Upper lobe of left lung (tissue), 6 donors: ENCODE results near the gene TBC1D16. TPM values are rescaled to one million over a fixed set of nuclear protein-coding genes. Genes with fewer than 3 reads are reported as not detected.
"Not testable (repeated sequence)": the region's sequence is repeated elsewhere in the genome, so short reads cannot be mapped to it uniquely, and the experiment has no call there.

Source experiments
- ATAC-seq, 2 donors: fragments of 200-7000 bp; cut with Tn5 transposase; one replicate each; pipeline ENCODE4 v1.9.1; 2022; ENCODE audit warnings: mild to moderate bottlenecking in 2 of 2, moderate library complexity in 2 of 2; ENCODE audit not compliant: low FRiP score in 2 of 2
- DNase-seq, 2 donors: peaks; one replicate each; pipeline ENCODE4 v3.0.0-alpha.2; 2019 to 2020
- H3K27ac ChIP-seq, 4 donors: fragments of 200-600 bp; sonication (generic); one replicate each; pipeline ENCODE4 v1.5.1; 2016 to 2019
- H3K27me3 ChIP-seq, 4 donors: fragments of 200-600 bp; sonication (generic); one replicate each; pipeline ENCODE4 v1.5.1; 2017 to 2019
- H3K36me3 ChIP-seq, 4 donors: fragments of 200-600 bp; sonication (generic); one replicate each; pipeline ENCODE4 v1.5.1; 2016 to 2019
- H3K4me1 ChIP-seq, 4 donors: fragments of 200-600 bp; sonication (generic); one replicate each; pipeline ENCODE4 v1.5.1; 2018 to 2019
- H3K4me3 ChIP-seq, 4 donors: fragments of 200-600 bp; sonication (generic); one replicate each; pipeline ENCODE4 v1.5.1; 2017 to 2019; ENCODE audit warnings: mild to moderate bottlenecking in 2 of 4, moderate library complexity in 1 of 4
- H3K9me3 ChIP-seq, 4 donors: fragments of 200-600 bp; sonication (generic); one replicate each; pipeline ENCODE4 v1.5.1; 2018 to 2019
- CTCF ChIP-seq, 6 experiments: fragments of 450-650 bp in 4 of 6; fragments of 200-600 bp in 2 of 6; sonication (generic) in 2 of 6; IDR thresholded peaks; one replicate each; pipeline ENCODE4 v1.5.1; 2016 to 2019; ENCODE audit warnings: antibody characterized with exemption in 6 of 6
- EP300 ChIP-seq, 4 donors: sonication (generic); formaldehyde crosslinking; IDR thresholded peaks; one replicate each; pipeline ENCODE4 v1.5.1; 2017; ENCODE audit warnings: antibody characterized with exemption in 4 of 4, control low read depth in 2 of 4
- POLR2A ChIP-seq, 4 donors: fragments of 450-650 bp; IDR thresholded peaks; one replicate each; pipeline ENCODE4 v1.5.1; 2016 to 2017; ENCODE audit warnings: antibody characterized with exemption in 4 of 4, mild to moderate bottlenecking in 2 of 4
- POLR2AphosphoS5 ChIP-seq, 2 donors: sonication (generic); formaldehyde crosslinking; IDR thresholded peaks; one replicate each; pipeline ENCODE4 v1.5.1; 2017; ENCODE audit warnings: antibody characterized with exemption in 2 of 2
- WGBS, 2 donors: methylation state at CpG; one replicate each; pipeline ENCODE4 v1.1.5; 2017 to 2018; 5-methylcytosine and 5-hydroxymethylcytosine counted together
- total RNA-seq, 6 donors: library from RNA; depleted of rRNA in 4 of 6; stranded (reverse); fragments of >200 nt in 4 of 6; gene quantifications; one replicate each; pipeline versions ENCODE4 v1.1.0 to v1.2.1, GENCODE V29; 2016 to 2021
- donor health status: DM: no; HTN: no; CAD: no; lungs with moderate emphysema.
- donor health status: DM: no; HTN: yes; CAD: no; lungs with severe emphysema.

Gene TBC1D16
- total RNA-seq, 6 donors from 2014 or later: 15.6 to 60.8 (median 24.1) TPM

- peaks cover 0 to 9% (median 3%) of the 10 kb centered on the region in 4 donors for H3K36me3 ChIP-seq
- ATAC-seq: no peak
- TF ChIP-seq EP300 (IDR thresholded peaks at IDR 0.05): no peak
- TF ChIP-seq POLR2AphosphoS5 (IDR thresholded peaks at IDR 0.05): no peak
- TF ChIP-seq CTCF (IDR thresholded peaks at IDR 0.05): no peak
- TF ChIP-seq POLR2A (IDR thresholded peaks at IDR 0.05): no peak
- no peaks in the 10 kb centered on the region for H3K27me3 ChIP-seq
- peak in 1 of 2 donors; percentile 64 for DNase-seq
- H3K9me3 ChIP-seq: no peaks in the 10 kb centered on the region
- H3K4me3 ChIP-seq: no peak overlapping the region
- peaks cover 0 to 5% (median 0%) of the 10 kb centered on the region in 4 donors for H3K4me1 ChIP-seq
- H3K27ac ChIP-seq: no peak overlapping the region
- WGBS, 2 donors: 92 to 100% methylated on average over 8 to 21 of the region's 21 CpGs
Observed at GRCh38 chr17:80049986-80050385, 14.3 kb upstream of the TBC1D16 start.

GRCh38 chr17:80047176-80047575, 11.5 kb upstream of the TBC1D16 start:
- Histone ChIP-seq H3K27me3 (no peaks in the 10 kb centered on the region), H3K36me3 (peaks cover 0 to 9% (median 3%) of the 10 kb centered on the region in 4 donors), H3K4me1 (no peaks in the 10 kb centered on the region), H3K9me3 (no peaks in the 10 kb centered on the region), H3K27ac (no peak overlapping the region), H3K4me3 (no peak overlapping the region)
- 83 to 94% methylated on average over 8 to 11 of the region's 11 CpGs for WGBS, 2 donors
- TF ChIP-seq EP300 (IDR thresholded peaks at IDR 0.05) (no peak), POLR2AphosphoS5 (IDR thresholded peaks at IDR 0.05) (no peak), POLR2A (IDR thresholded peaks at IDR 0.05) (no peak), CTCF (IDR thresholded peaks at IDR 0.05) (no peak)
- ATAC-seq (no peak), DNase-seq (peak in 1 of 2 donors; percentile 56)

- H3K9me3 ChIP-seq, H3K27ac ChIP-seq, ATAC-seq, DNase-seq, H3K36me3 ChIP-seq, H3K27me3 ChIP-seq, H3K4me1 ChIP-seq, H3K4me3 ChIP-seq: not testable (repeated sequence)
- WGBS, 2 donors: 95 to 96% methylated on average over 10 of the region's 10 CpGs
Observed at GRCh38 chr17:80046709-80047108, 11.0 kb upstream of the TBC1D16 start.

GRCh38 chr17:80045703-80046102, 10.0 kb upstream of the TBC1D16 start:
- TF ChIP-seq CTCF (IDR thresholded peaks at IDR 0.05): no peak
- no peak for TF ChIP-seq EP300 (IDR thresholded peaks at IDR 0.05)
- no peak for TF ChIP-seq POLR2A (IDR thresholded peaks at IDR 0.05)
- TF ChIP-seq POLR2AphosphoS5 (IDR thresholded peaks at IDR 0.05): no peak
- WGBS, 2 donors: 52 to 53% methylated on average over 4 of the region's 4 CpGs
- no peak overlapping the region for H3K27ac ChIP-seq
- DNase-seq (no peak), ATAC-seq (no peak)
- H3K36me3 ChIP-seq: peaks cover 0 to 9% (median 1%) of the 10 kb centered on the region in 4 donors
- H3K9me3 ChIP-seq: no peaks in the 10 kb centered on the region
- H3K4me3 ChIP-seq: no peak overlapping the region
- H3K4me1 ChIP-seq: no peaks in the 10 kb centered on the region
- no peaks in the 10 kb centered on the region for H3K27me3 ChIP-seq

- no peak overlapping the region for H3K4me3 ChIP-seq
- DNase-seq (no peak), ATAC-seq (no peak)
- no peaks in the 10 kb centered on the region for H3K9me3 ChIP-seq
- TF ChIP-seq EP300 (IDR thresholded peaks at IDR 0.05) (no peak), POLR2AphosphoS5 (IDR thresholded peaks at IDR 0.05) (no peak), CTCF (IDR thresholded peaks at IDR 0.05) (no peak), POLR2A (IDR thresholded peaks at IDR 0.05) (no peak)
- no peaks in the 10 kb centered on the region for H3K27me3 ChIP-seq
- no peak overlapping the region for H3K27ac ChIP-seq
- no peaks in the 10 kb centered on the region for H3K4me1 ChIP-seq
- H3K36me3 ChIP-seq: peaks cover 0 to 5% (median 2%) of the 10 kb centered on the region in 4 donors
- 88% methylated on average over 6 of the region's 6 CpGs for WGBS, 2 donors
Observed at GRCh38 chr17:80043963-80044362, 8.3 kb upstream of the TBC1D16 start.
